ENCODE data around the gene RAB4B.

DNA sequence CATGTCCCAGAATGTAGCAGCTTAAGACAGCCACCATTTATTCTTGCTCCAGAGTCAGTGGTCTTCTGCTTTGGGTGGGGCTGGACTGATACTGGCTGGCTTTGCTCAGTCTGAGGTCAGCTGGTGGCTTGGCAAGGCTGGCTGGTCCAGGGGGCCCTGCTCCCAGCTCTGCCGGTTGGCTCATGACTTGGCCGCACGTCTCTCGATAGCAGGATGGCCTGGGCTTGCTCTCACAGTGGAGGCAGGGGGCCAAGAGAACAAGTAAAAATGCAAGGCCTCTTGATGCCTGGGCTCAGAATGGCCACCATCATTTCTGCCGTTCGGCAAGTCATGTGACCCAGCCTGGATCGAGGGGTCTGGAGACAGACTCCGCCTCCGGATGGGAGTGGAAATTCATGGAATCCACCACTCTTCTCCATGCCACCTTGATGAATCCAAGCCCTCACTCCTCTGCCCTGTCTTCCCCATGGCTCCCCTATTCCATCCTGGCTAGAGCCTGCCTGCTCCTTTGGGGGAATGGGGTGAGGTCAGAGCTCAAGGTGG, 40.9 kb upstream of the RAB4B start:
- TF ChIP-seq EP300 (IDR thresholded peaks at IDR 0.05): no peak
- no peak for TF ChIP-seq POLR2A (IDR thresholded peaks at IDR 0.05)
- TF ChIP-seq, protein P1, sequence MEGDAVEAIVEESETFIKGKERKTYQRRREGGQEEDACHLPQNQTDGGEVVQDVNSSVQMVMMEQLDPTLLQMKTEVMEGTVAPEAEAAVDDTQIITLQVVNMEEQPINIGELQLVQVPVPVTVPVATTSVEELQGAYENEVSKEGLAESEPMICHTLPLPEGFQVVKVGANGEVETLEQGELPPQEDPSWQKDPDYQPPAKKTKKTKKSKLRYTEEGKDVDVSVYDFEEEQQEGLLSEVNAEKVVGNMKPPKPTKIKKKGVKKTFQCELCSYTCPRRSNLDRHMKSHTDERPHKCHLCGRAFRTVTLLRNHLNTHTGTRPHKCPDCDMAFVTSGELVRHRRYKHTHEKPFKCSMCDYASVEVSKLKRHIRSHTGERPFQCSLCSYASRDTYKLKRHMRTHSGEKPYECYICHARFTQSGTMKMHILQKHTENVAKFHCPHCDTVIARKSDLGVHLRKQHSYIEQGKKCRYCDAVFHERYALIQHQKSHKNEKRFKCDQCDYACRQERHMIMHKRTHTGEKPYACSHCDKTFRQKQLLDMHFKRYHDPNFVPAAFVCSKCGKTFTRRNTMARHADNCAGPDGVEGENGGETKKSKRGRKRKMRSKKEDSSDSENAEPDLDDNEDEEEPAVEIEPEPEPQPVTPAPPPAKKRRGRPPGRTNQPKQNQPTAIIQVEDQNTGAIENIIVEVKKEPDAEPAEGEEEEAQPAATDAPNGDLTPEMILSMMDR (IDR thresholded peaks at IDR 0.05): no peak
- TF ChIP-seq POLR2AphosphoS5 (IDR thresholded peaks at IDR 0.05): no peak
